ENCODE measurements around the gene CLEC2D. TPM values are rescaled to one million over a fixed set of nuclear protein-coding genes. Genes with fewer than 3 reads are reported as not detected.

CLEC2D gene
- total and polyA plus RNA-seq, 10 of the 15 experiments (the other 5 are each of a cell fraction or from before 2014, with no cell fraction given): 4.6 to 29.8 (median 16.0) TPM

- peak; percentile 71 for ATAC-seq
- FAIRE-seq: peak; percentile 69
- Histone ChIP-seq H3K79me2 (ENCODE audit: control insufficient read depth, insufficient read depth, low read length) (peaks cover 82% of the 10 kb centered on the region), H3K27ac (ENCODE audit: control insufficient read depth, insufficient read depth) (peak overlapping the region; percentile 88), H4K20me1 (ENCODE audit: control insufficient read depth, insufficient read depth) (no peaks in the 10 kb centered on the region), H2AFZ (ENCODE audit: control insufficient read depth, low read depth, low read length) (no peak overlapping the region), H3K4me1 (ENCODE audit: control insufficient read depth, insufficient read depth, low read length) (peaks cover 51% of the 10 kb centered on the region), H3K9me3 (replicated peaks; ENCODE audit: control insufficient read depth, insufficient read depth, low read length) (no peaks in the 10 kb centered on the region; the same call in 2 of the 3 replicates), H3K4me3 (0 out of 2 replicates have a peak overlapping the region, but pooled peaks have one; percentile 3), H3K27me3 (replicated peaks in 1 of 2; ENCODE audit: control insufficient read depth in 2 of 2, insufficient read depth in 2 of 2, low read length in 1 of 2) (no peaks in the 10 kb centered on the region; a peak in 1 of 4 replicates), H3K4me2 (ENCODE audit: control insufficient read depth, insufficient read depth) (peak overlapping the region; percentile 39), H3K36me3 (ENCODE audit: control insufficient read depth in 2 of 2, insufficient read depth in 2 of 2, low read length in 1 of 2) (peaks cover 0 to 1% of the 10 kb centered on the region in 2 experiments; a peak in 1 of 4 replicates), H3K9ac (ENCODE audit: control insufficient read depth, insufficient read depth, low read length) (peak overlapping the region; percentile 54)
- 20% methylated on average over 5 of the region's 5 CpGs for WGBS (ENCODE audit: insufficient coverage, insufficient replicate concordance, low lambda C conversion rate, missing lambda C conversion rate)
- intact Hi-C loops (cut with micrococcal nuclease; ENCODE audit: unreplicated experiment): no loop called here
- in situ Hi-C loops (cut with MboI): no loop called here
- SMC1A ChIA-PET (ENCODE audit: uncharacterized antibody, unreplicated experiment): interaction anchor here (0.7 to 2.3 kb wide), 11 partner anchors 8 to 119 kb away, joined by 3 to 11 read pairs (median 3); partner anchors contain the start of gene CLEC2D
- POLR2A ChIA-PET: interaction anchor here (0.7 to 1.6 kb wide), 3 partner anchors 9 to 16 kb away, joined by 3 to 8 read pairs (median 5); partner anchors contain the start of gene CLECL1
- RAD21 ChIA-PET (ENCODE audit: unreplicated experiment): interaction anchor here (1.1 to 3.1 kb wide), 10 partner anchors 9 to 52 kb away, joined by 3 to 16 read pairs (median 6); partner anchors contain the start of genes CD69 and CLEC2D
- DNase-seq (ENCODE audit: low read depth, low spot score): peak; percentile 77
- BruUV-seq (replicated peaks): no TSS peak
- CTCF ChIA-PET: interaction anchor here (0.9 to 2.7 kb wide), 8 partner anchors 9 to 390 kb away, joined by 3 to 9 read pairs (median 4); no protein-coding TSS in a partner anchor
- TF ChIP-seq ATF2 (IDR thresholded peaks at IDR 0.05; ENCODE audit: low read length): peak; percentile 81
- peak; percentile 11 for TF ChIP-seq RELA (IDR thresholded peaks at IDR 0.05; ENCODE audit: borderline replicate concordance, partially characterized antibody)
- TF ChIP-seq IKZF2 (IDR thresholded peaks at IDR 0.05): peak; percentile 80 to 81
- TF ChIP-seq SREBF2 (IDR thresholded peaks at IDR 0.05; ENCODE audit: low read length): no peak
- TF ChIP-seq ZBTB33 (IDR thresholded peaks at IDR 0.05): no peak
- peak; percentile 75; the same call in 1 of the 2 replicates for TF ChIP-seq MYB (IDR thresholded peaks at IDR 0.05; ENCODE audit: borderline replicate concordance, low read depth, low read length)
- no peak for TF ChIP-seq ZSCAN29 (IDR thresholded peaks at IDR 0.05)
- TF ChIP-seq MEF2B (IDR thresholded peaks at IDR 0.05; ENCODE audit: partially characterized antibody, poor library complexity, severe bottlenecking): peak; percentile 77
- TF ChIP-seq NBN (IDR thresholded peaks at IDR 0.05): 0 out of 2 replicates have a peak, but pooled peaks have one; percentile 32
- peak; percentile 35; the same call in 1 of the 2 replicates for TF ChIP-seq SMAD5 (IDR thresholded peaks at IDR 0.05; ENCODE audit: low read depth)
- TF ChIP-seq FOXK2 (IDR thresholded peaks at IDR 0.05): no peak
- peak; percentile 58; the same call in 1 of the 2 replicates for TF ChIP-seq ZBED1 (IDR thresholded peaks at IDR 0.05; ENCODE audit: borderline replicate concordance)
- peak; percentile 78 for TF ChIP-seq IKZF1 (conservative IDR thresholded peaks at IDR 0.05)
- 0 out of 2 replicates have a peak, but pooled peaks have one; percentile 15 for TF ChIP-seq TBL1XR1 (IDR thresholded peaks at IDR 0.05; ENCODE audit: low read depth, low read length)
- TF ChIP-seq STAT3 (IDR thresholded peaks at IDR 0.05; ENCODE audit: low read depth, low read length): no peak
- TF ChIP-seq MLLT1 (IDR thresholded peaks at IDR 0.05): no peak
- TF ChIP-seq POLR2A (IDR thresholded peaks at IDR 0.05; ENCODE audit: low read depth, low read length): peak; percentile 41; the same call in 1 of the 2 replicates
- peak; percentile 35; the same call in 1 of the 2 replicates for TF ChIP-seq PML (IDR thresholded peaks at IDR 0.05; ENCODE audit: low read length)
- peak; percentile 62; the same call in 1 of the 2 replicates for TF ChIP-seq TCF3 (IDR thresholded peaks at IDR 0.05; ENCODE audit: borderline replicate concordance, insufficient read depth, low read depth, low read length)
- peak; percentile 68; the same call in 1 of the 2 replicates for TF ChIP-seq DPF2 (IDR thresholded peaks at IDR 0.05)
- TF ChIP-seq HDGF (IDR thresholded peaks at IDR 0.05): no peak
Measured at GRCh38 chr12:9721394-9722092, 52.0 kb downstream of the CLEC2D start.

Data from GM12878 (cell line).